PC-3 (cell line): ENCODE measurements around the gene RBM15B. TPM values are rescaled to one million over a fixed set of nuclear protein-coding genes. Genes with fewer than 3 reads are reported as not detected.
A peak's percentile ranks its signal among the peaks of the same experiment; 100 is the strongest.

Experiments
- ATAC-seq: fragments of 200-7000 bp; cut with Tn5 transposase; 2 replicates; pipeline ENCODE4 v1.9.1; 2020; ENCODE audit warnings: mild to moderate bottlenecking, moderate library complexity
- BruUV-seq: library from RNA; stranded (reverse); fragments of 400-500 nt; replicated peaks from 2 replicates; lab custom pipeline; 2021; lab: Mats Ljungman, UMichigan
- CTCF ChIA-PET: fragments of 300-600 bp; sonication (Branson Sonifier 250); formaldehyde crosslinking; loops from one replicate; lab custom pipeline; 2022; ENCODE audit warnings: antibody characterized with exemption; lab: Charles Lee
- POLR2A ChIA-PET: fragments of 300-600 bp; sonication (Branson Sonifier 250); formaldehyde crosslinking; loops from one replicate; lab custom pipeline; 2022; ENCODE audit warnings: antibody characterized with exemption; ENCODE audit not compliant: unreplicated experiment; lab: Charles Lee
- DNase-seq: peaks from one replicate; pipeline ENCODE4 v3.0.0-alpha.2; 2015
- H2AFZ ChIP-seq: fragments of 300-600 bp; sonication (generic); 2 replicates; pipeline ENCODE4 v1.6.0; 2016; ENCODE audit warnings: antibody characterized with exemption, low read length
- H3F3A ChIP-seq: fragments of 300-600 bp; sonication (generic); one replicate; pipeline ENCODE4 v1.6.0; 2017; ENCODE audit warnings: antibody characterized with exemption, low read length, control low read depth, mild to moderate bottlenecking; ENCODE audit not compliant: unreplicated experiment
- H3K27ac ChIP-seq: fragments of 300-600 bp; sonication (generic); 2 replicates; pipeline ENCODE4 v1.5.1; 2016; ENCODE audit warnings: mild to moderate bottlenecking, low read length
- H3K27me3 ChIP-seq: fragments of 300-600 bp; sonication (generic); 2 replicates; pipeline ENCODE4 v1.6.1; 2016; ENCODE audit warnings: low read length, mixed read lengths
- H3K36me3 ChIP-seq: fragments of 300-600 bp; sonication (generic); 2 replicates; pipeline ENCODE4 v1.6.1; 2016; ENCODE audit warnings: low read depth, mixed run types, low read length, mixed read lengths
- H3K4me1 ChIP-seq: fragments of 300-600 bp; sonication (generic); 2 replicates; pipeline ENCODE4 v1.5.1; 2016; ENCODE audit warnings: low read length; ENCODE audit not compliant: insufficient read depth
- H3K4me2 ChIP-seq: fragments of 300-600 bp; sonication (generic); 2 replicates; pipeline ENCODE4 v1.6.0; 2016; ENCODE audit warnings: low read length
- H3K4me3 ChIP-seq: fragments of 300-600 bp; sonication (generic); 2 replicates; pipeline ENCODE4 v1.5.1; 2016; ENCODE audit warnings: mild to moderate bottlenecking, low read length, mixed read lengths
- H3K79me2 ChIP-seq: fragments of 300-600 bp; sonication (generic); 2 replicates; pipeline ENCODE4 v1.6.1; 2017; ENCODE audit warnings: low read length, mixed read lengths
- H3K9ac ChIP-seq: fragments of 300-600 bp; sonication (generic); 2 replicates; pipeline ENCODE4 v1.6.0; 2016; ENCODE audit warnings: mild to moderate bottlenecking, low read length
- H3K9me2 ChIP-seq: fragments of 300-600 bp; sonication (generic); replicated peaks from 2 replicates; pipeline ENCODE4 v1.6.1; 2016; ENCODE audit warnings: mixed run types, low read length, mixed read lengths
- H3K9me3 ChIP-seq: fragments of 300-600 bp; sonication (generic); 2 replicates; pipeline ENCODE4 v1.6.1; 2016; ENCODE audit warnings: low read length, mixed read lengths
- H4K20me1 ChIP-seq: fragments of 300-600 bp; sonication (generic); 2 replicates; pipeline ENCODE4 v1.6.1; 2016; ENCODE audit warnings: low read length, mixed read lengths
- CTCF ChIP-seq: fragments of 300-600 bp; sonication (generic); conservative IDR thresholded peaks from 2 replicates; pipeline ENCODE4 v1.5.1; 2017; ENCODE audit warnings: antibody characterized with exemption, low read depth, mild to moderate bottlenecking, low read length
- EZH2 ChIP-seq: fragments of 300-600 bp; sonication (generic); IDR thresholded peaks from one replicate; pipeline ENCODE4 v1.6.1; 2017; ENCODE audit warnings: antibody characterized with exemption, mild to moderate bottlenecking, low read length; ENCODE audit not compliant: unreplicated experiment
- EZH2phosphoT487 ChIP-seq: fragments of 300-600 bp; sonication (generic); IDR thresholded peaks from 2 replicates; pipeline ENCODE4 v1.6.1; 2018; ENCODE audit warnings: mild to moderate bottlenecking, antibody characterized with exemption, low read length, borderline replicate concordance
- intact Hi-C: fragments of 100-400 bp; cut with micrococcal nuclease; formaldehyde crosslinking; loops from 2 replicates; pipeline ENCODE4 v1.9.0; 2023
- total RNA-seq: library from RNA; depleted of rRNA; stranded (reverse); fragments of >200 nt; gene quantifications from 2 replicates; pipeline ENCODE4 v1.2.3, GENCODE V29; 2014

Gene RBM15B
- total RNA-seq, 1 experiment from 2014 or later, result 31.1 TPM

- no TSS peak for BruUV-seq
- Histone ChIP-seq H3K9me3 (no peaks in the 10 kb centered on the region), H3K79me2 (no peaks in the 10 kb centered on the region), H4K20me1 (no peaks in the 10 kb centered on the region), H3K9ac (no peak overlapping the region), H3K4me3 (no peak overlapping the region), H3K36me3 (no peaks in the 10 kb centered on the region), H3F3A (no peaks in the 10 kb centered on the region), H3K4me2 (no peak overlapping the region), H3K9me2 (no peaks in the 10 kb centered on the region), H3K4me1 (no peaks in the 10 kb centered on the region), H3K27ac (no peak overlapping the region), H3K27me3 (peaks cover 9% of the 10 kb centered on the region), H2AFZ (no peak overlapping the region)
- peak; percentile 90 for ATAC-seq
- peak; percentile 95 for DNase-seq
- POLR2A ChIA-PET, result no interaction called here
- intact Hi-C loops, result loop anchor here (1.0 to 5.0 kb wide), 8 partner anchors 61 to 853 kb away; no protein-coding TSS in a partner anchor
- CTCF ChIA-PET, result interaction anchor here (0.5 to 1.3 kb wide), 12 partner anchors 12 to 756 kb away, joined by 3 to 43 read pairs (median 4); partner anchors contain the start of gene MAPKAPK3
- TF ChIP-seq EZH2, result no peak
- TF ChIP-seq CTCF, result peak; percentile 89
These were observed 19.0 kb upstream of the RBM15B start for GRCh38 chr3:51371943-51372557.

GRCh38 chr3:51373658-51374421, 17.2 kb upstream of the RBM15B start:
- Histone ChIP-seq H3K27me3 (peaks cover 9% of the 10 kb centered on the region), H3K4me3 (no peak overlapping the region), H3K4me1 (no peaks in the 10 kb centered on the region), H3K36me3 (no peaks in the 10 kb centered on the region), H2AFZ (no peak overlapping the region), H3F3A (no peaks in the 10 kb centered on the region), H3K9me3 (no peaks in the 10 kb centered on the region), H3K9me2 (no peaks in the 10 kb centered on the region), H4K20me1 (no peaks in the 10 kb centered on the region), H3K27ac (no peak overlapping the region), H3K4me2 (no peak overlapping the region), H3K79me2 (no peaks in the 10 kb centered on the region), H3K9ac (no peak overlapping the region)
- DNase-seq (no peak), ATAC-seq (no peak)
- BruUV-seq, result no TSS peak
- intact Hi-C loops, result loop anchor here (2.0 to 5.0 kb wide), 5 partner anchors 63 to 855 kb away; no protein-coding TSS in a partner anchor
- no peak for TF ChIP-seq EZH2phosphoT487
- TF ChIP-seq EZH2, result no peak
- TF ChIP-seq CTCF, result no peak
- POLR2A ChIA-PET, result no interaction called here
- CTCF ChIA-PET, result no interaction called here

GRCh38 chr3:51374456-51374855, 16.6 kb upstream of the RBM15B start:
- intact Hi-C loops, result loop anchor here (5.0 kb wide), 2 partner anchors 567 to 697 kb away; no protein-coding TSS in a partner anchor
- POLR2A ChIA-PET, result no interaction called here
- Histone ChIP-seq H3K4me2 (no peak overlapping the region), H3K79me2 (no peaks in the 10 kb centered on the region), H3F3A (no peaks in the 10 kb centered on the region), H4K20me1 (no peaks in the 10 kb centered on the region), H3K4me1 (no peaks in the 10 kb centered on the region), H3K27ac (no peak overlapping the region), H3K4me3 (no peak overlapping the region), H3K9me3 (no peaks in the 10 kb centered on the region), H2AFZ (no peak overlapping the region), H3K27me3 (peaks cover 9% of the 10 kb centered on the region), H3K36me3 (no peaks in the 10 kb centered on the region), H3K9me2 (no peaks in the 10 kb centered on the region), H3K9ac (no peak overlapping the region)
- CTCF ChIA-PET, result no interaction called here
- TF ChIP-seq EZH2phosphoT487 (no peak), CTCF (no peak), EZH2 (no peak)
- DNase-seq, result no peak
- no TSS peak for BruUV-seq
- ATAC-seq, result no peak
